Naive thymus-derived CD4-positive, alpha-beta T cell (primary cell): Measurements from ENCODE around the gene RAB11FIP2. TPM values are rescaled to one million over a fixed set of nuclear protein-coding genes. Genes with fewer than 3 reads are reported as not detected.

ENCODE experiments used
- ATAC-seq: fragments of 150-1000 bp; cut with Tn5 transposase; 2 replicates; pipeline ENCODE4 v1.10.0; 2021; ENCODE audit warnings: mild to moderate bottlenecking, moderate library complexity
- CTCF ChIA-PET: fragments of 350-600 bp; sonication (Branson Sonifier 250); formaldehyde crosslinking; loops from one replicate; lab custom pipeline; 2021; ENCODE audit warnings: antibody characterized with exemption; lab: Charles Lee
- POLR2A ChIA-PET: fragments of 350-600 bp; sonication (Branson Sonifier 250); formaldehyde crosslinking; loops from one replicate; lab custom pipeline; 2021; ENCODE audit warnings: antibody characterized with exemption, inconsistent platforms; lab: Charles Lee
- DNase-seq, 9 donors: peaks; one replicate each; pipeline versions ENCODE4 v3.0.0 to v3.0.0-alpha.2; 2020 to 2022; ENCODE audit warnings: mixed read lengths in 1 of 9
- H3K27ac ChIP-seq: one replicate; pipeline ENCODE4 v1.7.0; 2013; ENCODE audit warnings: mild to moderate bottlenecking, low read depth, low read length, moderate library complexity
- H3K27me3 ChIP-seq, 2 donors: one replicate each; pipeline ENCODE4 v1.7.0; 2013; ENCODE audit warnings: low read length in 2 of 2, mild to moderate bottlenecking in 2 of 2, moderate library complexity in 2 of 2; ENCODE audit not compliant: control insufficient read depth in 2 of 2, insufficient read depth in 2 of 2
- H3K36me3 ChIP-seq, 3 experiments: 1 replicate in 2 of 3; 2 replicates in 1 of 3; pipeline ENCODE4 v1.7.0; 2013; ENCODE audit warnings: low read length in 3 of 3, mild to moderate bottlenecking in 3 of 3, moderate library complexity in 1 of 3; ENCODE audit not compliant: insufficient read depth in 3 of 3, control insufficient read depth in 2 of 3
- H3K4me1 ChIP-seq, 2 donors: one replicate each; pipeline ENCODE4 v1.7.0; 2013; ENCODE audit warnings: low read length in 2 of 2, mild to moderate bottlenecking in 2 of 2, moderate library complexity in 1 of 2; ENCODE audit not compliant: control insufficient read depth in 2 of 2, insufficient read depth in 2 of 2
- H3K4me3 ChIP-seq: 2 replicates; pipeline ENCODE4 v1.7.0; 2013; ENCODE audit warnings: mild to moderate bottlenecking, low read length
- H3K9me3 ChIP-seq, 3 experiments: 1 replicate in 2 of 3; 2 replicates in 1 of 3; pipeline ENCODE4 v1.7.0; 2013; ENCODE audit warnings: low read length in 3 of 3; ENCODE audit not compliant: control insufficient read depth in 2 of 3
- H3K27ac Mint-ChIP-seq, 9 donors: one replicate each; pipeline ENCODE4 v1.8.0; 2020 to 2022; ENCODE audit warnings: mixed read lengths in 9 of 9, mild to moderate bottlenecking in 8 of 9, moderate library complexity in 5 of 9, inconsistent platforms in 2 of 9
- H3K27me3 Mint-ChIP-seq, 5 donors: one replicate each; pipeline ENCODE4 v1.8.0; 2021 to 2022; ENCODE audit warnings: mixed read lengths in 5 of 5, mild to moderate bottlenecking in 1 of 5
- H3K36me3 Mint-ChIP-seq, 5 donors: one replicate each; pipeline ENCODE4 v1.8.0; 2020 to 2022; ENCODE audit warnings: mixed read lengths in 5 of 5, mild to moderate bottlenecking in 3 of 5, inconsistent platforms in 1 of 5
- H3K4me1 Mint-ChIP-seq, 7 donors: one replicate each; pipeline ENCODE4 v1.8.0; 2020 to 2022; ENCODE audit warnings: mixed read lengths in 7 of 7, mild to moderate bottlenecking in 3 of 7, inconsistent platforms in 1 of 7
- H3K4me3 Mint-ChIP-seq, 10 donors: one replicate each; pipeline ENCODE4 v1.8.0; 2020 to 2022; ENCODE audit warnings: mild to moderate bottlenecking in 10 of 10, mixed read lengths in 10 of 10, moderate library complexity in 6 of 10, inconsistent platforms in 2 of 10
- H3K9me3 Mint-ChIP-seq, 11 donors: one replicate each; pipeline ENCODE4 v1.8.0; 2020 to 2022; ENCODE audit warnings: mixed read lengths in 11 of 11, mild to moderate bottlenecking in 4 of 11, inconsistent platforms in 1 of 11, moderate library complexity in 1 of 11
- intact Hi-C, 2 donors: fragments of 100-400 bp; cut with micrococcal nuclease; formaldehyde crosslinking; loops; one replicate each; pipeline ENCODE4 v1.15.1; 2023
- polyA plus RNA-seq, 2 donors: library from polyadenylated mRNA; unstranded; fragments of 300-500 nt; fragmentation: Illumina TruSeq; gene quantifications; one replicate each; pipeline ENCODE4 v1.2.3, GENCODE V29; 2021
- total RNA-seq, 6 experiments: library from RNA in 5 of 6; stranded (reverse) in 5 of 6; gene quantifications; 1 replicate in 5 of 6; 2 replicates in 1 of 6; pipeline ENCODE4 v1.2.3 and lab custom pipeline; 2021 to 2026

The RAB11FIP2 gene
- total RNA-seq (10 to 100 TPM; 17.5 to 32.6 (median 21.6) TPM), polyA plus RNA-seq (1 to 10 TPM; 5.3 to 7.9 TPM), total RNA-seq (lab: John Stamatoyannopoulos, UW) (39.7 reads per million, percentile 66 among the genes with 10 or more reads in this experiment)

- peaks cover 0 to 20% (median 0%) of the 10 kb centered on the region in 5 donors for H3K27me3 Mint-ChIP-seq
- Histone ChIP-seq H3K27ac (peak within 1 kb of the TSS; percentile 83), H3K4me1 (peaks cover 18 to 19% of the 10 kb centered on the region in 2 donors), H3K4me3 (peak within 1 kb of the TSS; percentile 81), H3K27me3 (no peaks in the 10 kb centered on the region), H3K36me3 (peaks cover 0 to 9% (median 0%) of the 10 kb centered on the region in 3 experiments), H3K9me3 (no peaks in the 10 kb centered on the region)
- ATAC-seq (peak; percentile 97), DNase-seq (peak; percentile 92 to 98 (median 95))
- intact Hi-C loops: loop anchor here (1.0 to 2.0 kb wide), 6 partner anchors 11 to 1846 kb away; partner anchors contain the start of genes FAM204A (in 2 of the 2), PDZD8 (in 1 of the 2) and SEC23IP (in 1 of the 2)
- H3K4me3 Mint-ChIP-seq: peak within 1 kb of the TSS; percentile 84 to 95 (median 88)
- ChIA-PET POLR2A (interaction anchor here (1.0 kb wide), 2 partner anchors 216 to 708 kb away, joined by 3 read pairs; partner anchors contain the start of gene CACUL1), CTCF (no interaction called here)
- H3K9me3 Mint-ChIP-seq: no peaks in the 10 kb centered on the region
- H3K4me1 Mint-ChIP-seq: peaks cover 17 to 54% (median 49%) of the 10 kb centered on the region in 7 donors
- peaks cover 0 to 3% (median 0%) of the 10 kb centered on the region in 5 donors for H3K36me3 Mint-ChIP-seq
- peak within 1 kb of the TSS; percentile 77 to 94 (median 85) for H3K27ac Mint-ChIP-seq
Measured at GRCh38 chr10:118046395-118047156, at the start of gene RAB11FIP2. Gene RAB11FIP2 (minus strand): TSS chr10:118046941. CDS start chr10:118046163, 778 bp downstream.

- DNase-seq (no peak), ATAC-seq (no peak)
- Mint-ChIP-seq H3K27ac (no peak overlapping the region), H3K27me3 (peaks cover 2 to 14% (median 8%) of the 10 kb centered on the region in 5 donors), H3K36me3 (no peaks in the 10 kb centered on the region), H3K4me3 (no peak overlapping the region), H3K4me1 (no peaks in the 10 kb centered on the region), H3K9me3 (peaks cover 0 to 4% (median 0%) of the 10 kb centered on the region in 11 donors)
- H3K27me3 ChIP-seq: no peaks in the 10 kb centered on the region
- no peak overlapping the region for H3K4me3 ChIP-seq
- no peaks in the 10 kb centered on the region for H3K36me3 ChIP-seq
- ChIA-PET POLR2A (interaction anchor here (0.7 kb wide), 1 partner anchor 14 kb away, joined by 3 read pairs; no protein-coding TSS in a partner anchor), CTCF (interaction anchor here (0.6 to 0.7 kb wide), 2 partner anchors 9 to 12 kb away, joined by 3 read pairs; no protein-coding TSS in a partner anchor)
- no peak overlapping the region for H3K27ac ChIP-seq
- no peaks in the 10 kb centered on the region for H3K9me3 ChIP-seq
- H3K4me1 ChIP-seq: no peaks in the 10 kb centered on the region
- intact Hi-C loops: no loop called here
Measured at GRCh38 chr10:118096022-118096421, 49.3 kb upstream of the RAB11FIP2 start.

GRCh38 chr10:118092209-118092608 is 45.5 kb upstream of the RAB11FIP2 start:
- Histone ChIP-seq H3K4me1 (no peaks in the 10 kb centered on the region), H3K27me3 (no peaks in the 10 kb centered on the region), H3K36me3 (no peaks in the 10 kb centered on the region), H3K27ac (no peak overlapping the region), H3K4me3 (no peak overlapping the region), H3K9me3 (no peaks in the 10 kb centered on the region)
- Mint-ChIP-seq H3K27ac (no peak overlapping the region), H3K27me3 (peaks cover 0 to 10% (median 8%) of the 10 kb centered on the region in 5 donors), H3K4me3 (no peak overlapping the region), H3K9me3 (peaks cover 0 to 5% (median 0%) of the 10 kb centered on the region in 11 donors), H3K4me1 (no peaks in the 10 kb centered on the region), H3K36me3 (no peaks in the 10 kb centered on the region)
- DNase-seq (no peak), ATAC-seq (no peak)
- ChIA-PET CTCF (no interaction called here), POLR2A (no interaction called here)
- intact Hi-C loops: no loop called here

- no peaks in the 10 kb centered on the region for H3K36me3 ChIP-seq
- Mint-ChIP-seq H3K4me1 (no peaks in the 10 kb centered on the region), H3K9me3 (peaks cover 0 to 19% (median 9%) of the 10 kb centered on the region in 11 donors), H3K27me3 (peaks cover 0 to 10% (median 6%) of the 10 kb centered on the region in 5 donors), H3K36me3 (peaks cover 0 to 5% (median 0%) of the 10 kb centered on the region in 5 donors), H3K27ac (no peak overlapping the region), H3K4me3 (no peak overlapping the region)
- intact Hi-C loops: no loop called here
- ChIA-PET POLR2A (no interaction called here), CTCF (no interaction called here)
- H3K9me3 ChIP-seq: peaks cover 0 to 12% (median 0%) of the 10 kb centered on the region in 3 experiments
- ATAC-seq (no peak), DNase-seq (no peak)
- H3K4me3 ChIP-seq: no peak overlapping the region
- no peaks in the 10 kb centered on the region for H3K27me3 ChIP-seq
- H3K4me1 ChIP-seq: no peaks in the 10 kb centered on the region
- no peak overlapping the region for H3K27ac ChIP-seq
Measured at GRCh38 chr10:118080817-118081216, 34.1 kb upstream of the RAB11FIP2 start.

- CTCF ChIA-PET: no interaction called here
- POLR2A ChIA-PET: no interaction called here
- intact Hi-C loops: no loop called here
Measured at GRCh38 chr10:118076705-118077104, 30.0 kb upstream of the RAB11FIP2 start.

GRCh38 chr10:118072840-118073239 is 26.1 kb upstream of the RAB11FIP2 start:
- Mint-ChIP-seq H3K27me3 (peaks cover 0 to 22% (median 6%) of the 10 kb centered on the region in 5 donors), H3K36me3 (no peaks in the 10 kb centered on the region), H3K4me1 (no peaks in the 10 kb centered on the region), H3K27ac (peak overlapping the region in 1 of 9 donors; percentile 60), H3K4me3 (no peak overlapping the region), H3K9me3 (peaks cover 0 to 4% (median 0%) of the 10 kb centered on the region in 11 donors)
- H3K27me3 ChIP-seq: peaks cover 0 to 4% of the 10 kb centered on the region in 2 donors
- DNase-seq (no peak), ATAC-seq (no peak)
- ChIA-PET CTCF (no interaction called here), POLR2A (no interaction called here)
- H3K27ac ChIP-seq: no peak overlapping the region
- no peaks in the 10 kb centered on the region for H3K9me3 ChIP-seq
- intact Hi-C loops: no loop called here
- H3K4me3 ChIP-seq: no peak overlapping the region
- no peaks in the 10 kb centered on the region for H3K36me3 ChIP-seq
- H3K4me1 ChIP-seq: no peaks in the 10 kb centered on the region

More at GRCh38 chr10:118076705-118077104, 30.0 kb upstream of the RAB11FIP2 start:
- Histone ChIP-seq H3K36me3 (no peaks in the 10 kb centered on the region), H3K9me3 (no peaks in the 10 kb centered on the region), H3K27me3 (no peaks in the 10 kb centered on the region), H3K27ac (no peak overlapping the region), H3K4me3 (no peak overlapping the region), H3K4me1 (no peaks in the 10 kb centered on the region)
- Mint-ChIP-seq H3K27me3 (peaks cover 0 to 16% (median 4%) of the 10 kb centered on the region in 5 donors), H3K9me3 (peaks cover 0 to 2% (median 0%) of the 10 kb centered on the region in 11 donors), H3K27ac (no peak overlapping the region), H3K4me1 (no peaks in the 10 kb centered on the region), H3K36me3 (no peaks in the 10 kb centered on the region), H3K4me3 (no peak overlapping the region)
- DNase-seq (no peak), ATAC-seq (no peak)
